Lower leg skin (tissue), 4 donors: ENCODE measurements around the gene SORCS1. TPM values are rescaled to one million over a fixed set of nuclear protein-coding genes. Genes with fewer than 3 reads are reported as not detected.

Source experiments
- DNase-seq, 2 donors: peaks; one replicate each; pipeline ENCODE4 v3.0.0-alpha.2; 2019; ENCODE audit warnings: low spot score in 2 of 2
- H3K4me3 ChIP-seq: fragments of 200-600 bp; sonication (generic); 2 replicates; pipeline ENCODE4 v1.5.1; 2017; ENCODE audit warnings: mild to moderate bottlenecking, low read depth; ENCODE audit not compliant: poor library complexity, severe bottlenecking
- CTCF ChIP-seq, 3 donors: fragments of 450-650 bp; IDR thresholded peaks; one replicate each; pipeline ENCODE4 v1.5.1; 2016; ENCODE audit warnings: antibody characterized with exemption in 3 of 3, mild to moderate bottlenecking in 3 of 3, moderate library complexity in 2 of 3
- POLR2A ChIP-seq, 2 donors: fragments of 450-650 bp; IDR thresholded peaks; one replicate each; pipeline ENCODE4 v1.6.1; 2016 to 2017; ENCODE audit warnings: antibody characterized with exemption in 2 of 2, mild to moderate bottlenecking in 1 of 2, moderate library complexity in 1 of 2
- WGBS, 2 donors: methylation state at CpG; one replicate each; pipeline ENCODE4 v1.1.5; 2018; 5-methylcytosine and 5-hydroxymethylcytosine counted together
- intact Hi-C: fragments of 100-400 bp; cut with DNase I; formaldehyde crosslinking; loops from one replicate; pipeline ENCODE4 v1.15.0; 2023; ENCODE audit warnings: low total_unique reads
- total RNA-seq, 4 donors: library from RNA; depleted of rRNA; stranded (reverse); fragments of >200 nt; gene quantifications; one replicate each; pipeline ENCODE4 v1.1.0, GENCODE V29; 2016

The SORCS1 gene
- total RNA-seq, 4 donors from 2014 or later = 2.2 to 5.3 (median 2.9) TPM

- WGBS, 2 donors = 66 to 67% methylated on average over 2 of the region's 2 CpGs
- H3K4me3 ChIP-seq = no peak overlapping the region
- no peak for TF ChIP-seq CTCF (IDR thresholded peaks at IDR 0.05)
- TF ChIP-seq POLR2A (IDR thresholded peaks at IDR 0.05) = no peak
- intact Hi-C loops = no loop called here
- DNase-seq = no peak
These were observed 436.3 kb downstream of the SORCS1 start for GRCh38 chr10:106728232-106728631.

GRCh38 chr10:106727170-106727569 is 437.3 kb downstream of the SORCS1 start:
- WGBS, 2 donors = 87 to 88% methylated on average over 1 of the region's 1 CpG
- H3K4me3 ChIP-seq = no peak overlapping the region
- TF ChIP-seq CTCF (IDR thresholded peaks at IDR 0.05) (no peak), POLR2A (IDR thresholded peaks at IDR 0.05) (no peak)
- intact Hi-C loops = no loop called here
- no peak for DNase-seq

GRCh38 chr10:106722524-106722923 is 442.0 kb downstream of the SORCS1 start:
- 92 to 93% methylated on average over 2 of the region's 2 CpGs for WGBS, 2 donors

GRCh38 chr10:106720683-106721082 is 443.8 kb downstream of the SORCS1 start:
- TF ChIP-seq CTCF (IDR thresholded peaks at IDR 0.05) = no peak
- TF ChIP-seq POLR2A (IDR thresholded peaks at IDR 0.05) = no peak
- intact Hi-C loops = no loop called here
- DNase-seq = no peak
- WGBS, 2 donors = 74 to 76% methylated on average over 2 of the region's 2 CpGs
- H3K4me3 ChIP-seq = no peak overlapping the region

More at GRCh38 chr10:106722524-106722923, 442.0 kb downstream of the SORCS1 start:
- TF ChIP-seq POLR2A (IDR thresholded peaks at IDR 0.05) = no peak
- TF ChIP-seq CTCF (IDR thresholded peaks at IDR 0.05) = no peak
- no peak overlapping the region for H3K4me3 ChIP-seq
- no peak for DNase-seq
- intact Hi-C loops = no loop called here

- DNase-seq = no peak
- intact Hi-C loops = no loop called here
- no peak overlapping the region for H3K4me3 ChIP-seq
- 11 to 13% methylated on average over 1 of the region's 1 CpG for WGBS, 2 donors
- no peak for TF ChIP-seq POLR2A (IDR thresholded peaks at IDR 0.05)
- no peak for TF ChIP-seq CTCF (IDR thresholded peaks at IDR 0.05)
These were observed 448.1 kb downstream of the SORCS1 start for GRCh38 chr10:106716381-106716780.
